ENCODE data around the gene TAOK1.

Gene TAOK1

GRCh38 chr17:29595107-29595942 lies 205.2 kb downstream of the TAOK1 start:
- no peak for DNase-seq (ENCODE audit: low read depth, low spot score)

GRCh38 chr17:29595943-29596774 lies 206.0 kb downstream of the TAOK1 start:
- DNase-seq (ENCODE audit: low read depth, low spot score), result no peak

- DNase-seq (ENCODE audit: low read depth, low spot score), result no peak
These were observed 206.6 kb downstream of the TAOK1 start for GRCh38 chr17:29596811-29597210.

GRCh38 chr17:29597361-29598172 lies 207.4 kb downstream of the TAOK1 start:
- DNase-seq (ENCODE audit: low read depth, low spot score), result no peak
